ENCODE data around the gene SLC19A1. TPM values are rescaled to one million over a fixed set of nuclear protein-coding genes. Genes with fewer than 3 reads are reported as not detected.

SLC19A1 gene
- total RNA-seq, 3 donors from 2014 or later = 12.6 to 22.8 (median 12.7) TPM

- H3K36me3 ChIP-seq (ENCODE audit: low read depth) = no peaks in the 10 kb centered on the region
- intact Hi-C loops (cut with DNase I, micrococcal nuclease) = no loop called here
- no peak overlapping the region for H3K4me3 ChIP-seq
- ATAC-seq (no peak), DNase-seq (peak in 2 of 3 donors; percentile 23 to 31)
- no peaks in the 10 kb centered on the region for H3K9me3 ChIP-seq
- no peak for TF ChIP-seq CTCF (IDR thresholded peaks at IDR 0.05)
- H3K4me1 ChIP-seq (ENCODE audit: low read depth) = no peaks in the 10 kb centered on the region
These were observed 43.0 kb downstream of the SLC19A1 start for GRCh38 chr21:45499201-45499750.

GRCh38 chr21:45498646-45499000 lies 43.6 kb downstream of the SLC19A1 start:
- Histone ChIP-seq H3K36me3 (ENCODE audit: low read depth) (no peaks in the 10 kb centered on the region), H3K4me1 (ENCODE audit: low read depth) (no peaks in the 10 kb centered on the region), H3K9me3 (no peaks in the 10 kb centered on the region), H3K4me3 (no peak overlapping the region)
- DNase-seq (no peak), ATAC-seq (no peak)
- intact Hi-C loops (cut with DNase I, micrococcal nuclease) = no loop called here
- no peak for TF ChIP-seq CTCF (IDR thresholded peaks at IDR 0.05)

GRCh38 chr21:45497846-45498645 lies 44.2 kb downstream of the SLC19A1 start:
- no peaks in the 10 kb centered on the region for H3K9me3 ChIP-seq
- H3K4me1 ChIP-seq (ENCODE audit: low read depth) = no peaks in the 10 kb centered on the region
- H3K4me3 ChIP-seq = no peak overlapping the region
- no peaks in the 10 kb centered on the region for H3K36me3 ChIP-seq (ENCODE audit: low read depth)
- intact Hi-C loops (cut with DNase I, micrococcal nuclease) = no loop called here
- ATAC-seq (no peak), DNase-seq (peak in 2 of 3 donors; percentile 11 to 32)
- TF ChIP-seq CTCF (IDR thresholded peaks at IDR 0.05) = no peak

- Histone ChIP-seq H3K36me3 (ENCODE audit: low read depth) (no peaks in the 10 kb centered on the region), H3K9me3 (no peaks in the 10 kb centered on the region), H3K4me3 (no peak overlapping the region), H3K4me1 (ENCODE audit: low read depth) (no peaks in the 10 kb centered on the region)
- no peak for TF ChIP-seq CTCF (IDR thresholded peaks at IDR 0.05)
- DNase-seq (peak in 2 of 3 donors; percentile 26 to 32), ATAC-seq (peak; percentile 10)
- intact Hi-C loops (cut with DNase I, micrococcal nuclease) = no loop called here
These were observed 45.0 kb downstream of the SLC19A1 start for GRCh38 chr21:45496968-45497845.

- peak in 2 of 3 donors; percentile 22 to 33 for DNase-seq
- H3K4me1 ChIP-seq (ENCODE audit: low read depth) = no peaks in the 10 kb centered on the region
- H3K4me3 ChIP-seq = no peak overlapping the region
- H3K9me3 ChIP-seq = no peaks in the 10 kb centered on the region
- no peak for ATAC-seq
- no peaks in the 10 kb centered on the region for H3K36me3 ChIP-seq (ENCODE audit: low read depth)
- TF ChIP-seq CTCF (IDR thresholded peaks at IDR 0.05) = no peak
- intact Hi-C loops (cut with DNase I, micrococcal nuclease) = no loop called here
These were observed 45.9 kb downstream of the SLC19A1 start for GRCh38 chr21:45496151-45496967.

All from mucosa of descending colon (tissue), 3 donors.